ENCODE measurements around the gene LEF1.

- TF ChIP-seq CTCF (conservative IDR thresholded peaks at IDR 0.05 in 1 of 2, IDR thresholded peaks at IDR 0.05 in 1 of 2; ENCODE audit: low read depth in 1 of 2, low read length in 2 of 2) (no peak), EZH2 (IDR thresholded peaks at IDR 0.05; ENCODE audit: low read length, missing control alignments) (no peak)
Observed at GRCh38 chr4:108078024-108078733, 90.6 kb downstream of the LEF1 start.
